ENCODE results near the gene GOLGA6C.
"Not testable (repeated sequence)": the region's sequence is repeated elsewhere in the genome, so short reads cannot be mapped to it uniquely, and the experiment has no call there.

Gene GOLGA6C

DNA sequence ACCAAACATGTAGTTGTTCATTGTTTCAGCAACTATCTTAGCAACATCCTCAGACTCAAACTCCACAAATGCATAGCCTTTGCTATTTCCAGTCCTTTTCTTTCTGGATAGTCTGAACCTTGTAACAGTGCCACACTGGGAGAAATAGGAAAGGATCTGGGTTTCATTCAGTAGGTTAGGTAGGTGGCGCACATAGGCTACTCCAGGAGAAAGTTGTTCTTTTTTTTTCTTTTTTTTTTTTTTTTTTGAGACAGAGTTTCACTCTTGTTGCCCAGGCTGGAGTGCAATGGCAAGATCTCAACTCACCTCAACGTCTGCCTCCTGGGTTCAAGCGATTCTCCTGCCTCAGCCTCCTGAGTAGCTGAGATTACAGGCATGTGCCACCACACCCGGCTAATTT is 5.8 kb upstream of the GOLGA6C start:
- ATAC-seq, DNase-seq: not testable (repeated sequence)

DNA sequence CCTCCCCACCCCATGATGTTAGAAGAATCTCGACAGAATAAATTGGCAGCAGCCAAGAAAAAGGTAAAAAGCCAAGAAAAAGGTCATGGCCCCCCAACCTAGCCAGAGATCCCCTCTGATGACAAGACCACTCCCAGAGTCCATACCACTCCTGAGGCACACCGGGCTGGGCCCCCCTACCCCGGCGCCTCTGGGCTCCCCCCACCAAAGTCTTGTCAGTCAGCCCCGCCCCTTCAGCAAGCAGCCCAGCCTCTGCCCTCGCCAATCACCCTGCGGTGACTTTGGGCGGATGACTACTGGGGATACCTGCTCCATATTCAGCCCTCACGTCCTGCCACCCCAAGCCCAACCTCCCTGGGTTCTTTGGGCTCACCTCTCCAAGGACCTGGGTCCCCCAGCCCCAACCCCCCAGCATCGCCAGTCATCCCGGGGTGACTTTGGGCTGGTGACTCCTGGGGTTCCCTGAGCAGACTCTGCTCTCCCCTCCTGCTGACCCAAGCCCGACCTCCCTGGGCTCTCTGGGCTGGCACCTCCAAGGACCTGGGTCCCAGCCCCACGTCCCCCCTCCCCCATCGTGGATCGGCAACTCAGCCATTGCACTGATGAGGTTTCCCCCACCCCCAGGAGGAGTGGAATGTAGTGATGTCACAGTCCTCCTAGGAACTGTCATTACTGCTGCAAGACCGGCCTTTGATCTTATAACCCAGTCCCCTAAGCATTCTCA is 648 bp downstream of the GOLGA6C start:
- DNase-seq, ATAC-seq: not testable (repeated sequence)

DNA sequence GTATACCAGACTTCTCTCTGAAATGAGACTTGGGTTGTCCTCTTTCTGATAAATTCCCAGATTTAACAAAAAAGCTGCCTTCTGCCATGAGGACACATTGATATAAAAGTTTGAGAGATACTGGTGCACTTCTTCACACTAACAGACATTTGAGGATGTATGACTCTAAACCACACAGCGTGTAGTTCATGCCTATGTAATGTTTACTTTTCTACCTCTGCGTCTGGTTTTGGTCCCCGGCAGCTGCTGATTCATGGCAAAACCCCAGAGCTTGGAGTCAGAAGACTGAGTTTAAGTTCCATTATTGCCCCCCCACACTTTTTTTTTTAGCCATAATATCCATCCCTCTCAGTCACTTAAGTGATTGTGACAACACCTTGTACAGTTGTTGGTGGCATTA is 1.7 kb downstream of the GOLGA6C start:
- DNase-seq, ATAC-seq: not testable (repeated sequence)

DNA sequence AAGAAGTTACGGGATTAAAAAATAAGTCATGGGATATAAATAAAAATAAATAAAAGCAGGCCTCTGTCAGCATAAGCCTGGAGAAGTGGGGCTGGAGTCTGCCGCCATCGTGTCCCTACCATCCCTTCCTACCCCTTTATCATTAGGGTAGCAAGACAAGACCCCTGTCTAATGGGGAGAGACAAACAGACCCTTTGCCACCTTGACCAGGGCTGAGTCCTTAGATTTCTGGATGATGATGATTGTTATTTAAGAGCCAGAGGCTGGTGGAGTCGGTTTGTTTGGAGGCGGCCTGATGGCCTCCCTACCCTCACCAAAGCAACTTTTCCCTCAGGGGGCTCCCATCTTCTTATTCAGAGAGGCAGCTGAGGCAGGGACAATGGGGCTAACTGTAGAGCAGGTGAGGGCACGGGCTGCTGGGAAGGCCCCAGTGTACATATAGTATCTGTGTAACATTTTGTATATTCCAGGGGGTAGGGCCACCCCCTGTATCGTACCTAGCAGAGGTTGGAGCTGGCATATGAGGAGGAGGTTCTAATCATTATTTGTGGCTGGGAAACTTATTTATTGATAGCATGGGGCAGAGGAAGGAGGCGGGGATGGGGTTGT is 15.7 kb downstream of the GOLGA6C start:
- not testable (repeated sequence) for DNase-seq, ATAC-seq

DNA sequence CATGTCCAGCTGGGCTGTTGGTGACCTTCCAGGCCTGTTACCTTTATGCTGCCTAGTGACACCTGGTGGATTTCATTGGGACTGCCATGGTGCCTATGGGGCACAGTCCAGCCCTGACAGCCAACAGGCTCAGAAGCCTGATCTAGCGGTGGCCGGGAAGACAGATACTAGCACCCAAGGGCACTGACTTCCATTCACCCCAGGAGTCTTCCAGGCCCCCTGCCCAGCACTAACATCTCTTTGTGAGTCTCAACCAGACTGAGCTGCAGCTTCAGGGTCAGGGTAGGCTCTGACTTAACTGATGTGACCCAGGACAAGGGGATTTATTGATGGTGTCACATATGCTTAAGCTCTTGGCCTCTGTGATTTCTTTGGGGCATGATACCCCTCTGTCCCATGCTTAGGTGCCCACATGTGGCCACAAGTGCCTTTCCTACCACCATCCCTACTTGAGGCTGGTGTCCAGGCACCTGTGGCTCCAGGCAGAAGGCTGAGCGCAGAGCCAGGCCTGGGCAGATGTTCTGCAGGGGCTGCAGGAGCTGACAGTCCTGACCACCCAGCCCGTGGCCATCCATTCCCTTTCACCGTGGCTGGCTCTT is 16.5 kb downstream of the GOLGA6C start:
- peak; percentile 76 for DNase-seq
- peak; percentile 77 for ATAC-seq

DNA sequence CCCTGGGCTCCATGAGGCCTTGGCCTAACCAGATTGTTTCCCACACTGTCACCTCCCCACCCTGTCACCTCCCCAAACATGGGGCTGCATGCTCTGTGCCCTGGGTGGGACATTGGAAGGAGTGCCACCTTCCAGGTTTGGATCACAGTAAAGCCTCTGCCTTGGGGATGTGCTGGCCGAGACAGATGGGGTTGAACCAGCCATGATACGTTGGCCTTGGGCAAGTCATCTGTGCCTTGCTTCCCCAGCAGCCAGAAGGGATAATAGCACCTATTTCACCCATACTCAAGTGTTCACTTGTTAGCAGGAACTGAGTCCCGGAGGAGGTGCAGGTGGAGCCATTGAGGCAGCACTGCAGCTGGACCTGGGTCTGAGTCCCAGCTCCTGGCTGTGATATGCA is 17.5 kb downstream of the GOLGA6C start:
- not testable (repeated sequence) for DNase-seq, ATAC-seq

DNA sequence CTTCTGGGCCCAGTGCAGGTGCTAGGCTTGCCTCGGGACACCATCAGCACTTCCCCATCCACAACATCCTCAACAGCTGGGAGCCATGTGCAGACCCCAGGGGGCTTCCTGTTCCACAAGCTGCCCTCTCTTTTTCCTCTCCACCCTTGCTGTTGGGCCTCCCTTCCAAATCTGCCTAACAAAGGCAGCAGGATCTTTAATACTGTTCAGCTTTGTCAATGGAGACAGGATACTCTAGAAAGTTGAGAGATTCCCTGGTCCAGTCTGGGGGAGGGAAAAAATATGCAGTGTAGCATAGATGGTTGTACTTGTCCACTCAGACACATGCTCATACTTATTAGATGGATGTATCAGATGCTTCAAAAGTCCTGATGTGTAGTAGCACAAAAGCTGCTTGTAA is 20.4 kb downstream of the GOLGA6C start:
- not testable (repeated sequence) for DNase-seq, ATAC-seq

DNA sequence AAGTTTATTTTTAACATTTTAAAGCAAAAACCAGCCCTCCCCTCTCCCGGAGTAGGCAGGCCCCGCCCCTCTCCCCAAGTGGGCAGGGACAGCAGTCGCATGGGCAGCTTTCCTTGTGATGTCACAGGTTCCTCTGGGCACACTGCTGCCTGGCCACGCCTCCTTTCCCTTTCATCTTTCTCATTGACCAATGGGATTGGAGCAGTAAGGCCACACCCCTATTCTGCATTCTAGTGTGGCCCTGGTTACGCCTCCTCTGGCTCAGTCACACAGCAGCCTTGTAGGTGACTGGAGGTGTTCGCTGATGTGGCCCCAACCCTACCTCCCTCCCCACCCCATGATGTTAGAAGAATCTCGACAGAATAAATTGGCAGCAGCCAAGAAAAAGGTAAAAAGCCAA is 24.4 kb downstream of the GOLGA6C start, which contains the start of gene GOLGA6D:
Gene GOLGA6D, plus strand, starts transcription at position 264 of the 400 bp plus-strand sequence. Its CDS starts 41 bp downstream, at position 305.
- ATAC-seq, DNase-seq: not testable (repeated sequence)

DNA sequence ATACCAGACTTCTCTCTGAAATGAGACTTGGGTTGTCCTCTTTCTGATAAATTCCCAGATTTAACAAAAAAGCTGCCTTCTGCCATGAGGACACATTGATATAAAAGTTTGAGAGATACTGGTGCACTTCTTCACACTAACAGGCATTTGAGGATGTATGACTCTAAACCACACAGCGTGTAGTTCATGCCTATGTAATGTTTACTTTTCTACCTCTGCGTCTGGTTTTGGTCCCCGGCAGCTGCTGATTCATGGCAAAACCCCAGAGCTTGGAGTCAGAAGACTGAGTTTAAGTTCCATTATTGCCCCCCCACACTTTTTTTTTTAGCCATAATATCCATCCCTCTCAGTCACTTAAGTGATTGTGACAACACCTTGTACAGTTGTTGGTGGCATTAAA is 26.0 kb downstream of the GOLGA6C start:
- not testable (repeated sequence) for DNase-seq, ATAC-seq

DNA sequence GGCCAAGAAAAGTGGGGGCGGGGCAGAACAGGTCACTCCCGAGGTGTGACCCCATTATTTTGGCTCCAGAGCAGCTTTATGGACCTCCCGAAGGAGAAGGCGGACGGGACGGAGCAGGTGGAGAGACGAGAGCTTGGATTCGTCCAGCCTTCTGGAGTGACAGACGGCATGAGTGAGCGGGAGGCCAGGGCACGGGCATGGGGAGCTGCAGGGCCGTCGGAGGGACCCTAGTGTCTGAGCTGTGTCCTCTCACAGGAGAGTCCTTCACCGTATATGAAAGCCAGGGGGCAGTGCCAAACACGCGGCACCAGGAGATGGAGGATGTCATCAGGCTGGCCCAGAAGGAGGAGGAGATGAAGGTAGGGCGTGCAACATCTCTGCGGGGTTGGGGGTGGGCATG is 35.5 kb downstream of the GOLGA6C start:
- not testable (repeated sequence) for ATAC-seq, DNase-seq

DNA sequence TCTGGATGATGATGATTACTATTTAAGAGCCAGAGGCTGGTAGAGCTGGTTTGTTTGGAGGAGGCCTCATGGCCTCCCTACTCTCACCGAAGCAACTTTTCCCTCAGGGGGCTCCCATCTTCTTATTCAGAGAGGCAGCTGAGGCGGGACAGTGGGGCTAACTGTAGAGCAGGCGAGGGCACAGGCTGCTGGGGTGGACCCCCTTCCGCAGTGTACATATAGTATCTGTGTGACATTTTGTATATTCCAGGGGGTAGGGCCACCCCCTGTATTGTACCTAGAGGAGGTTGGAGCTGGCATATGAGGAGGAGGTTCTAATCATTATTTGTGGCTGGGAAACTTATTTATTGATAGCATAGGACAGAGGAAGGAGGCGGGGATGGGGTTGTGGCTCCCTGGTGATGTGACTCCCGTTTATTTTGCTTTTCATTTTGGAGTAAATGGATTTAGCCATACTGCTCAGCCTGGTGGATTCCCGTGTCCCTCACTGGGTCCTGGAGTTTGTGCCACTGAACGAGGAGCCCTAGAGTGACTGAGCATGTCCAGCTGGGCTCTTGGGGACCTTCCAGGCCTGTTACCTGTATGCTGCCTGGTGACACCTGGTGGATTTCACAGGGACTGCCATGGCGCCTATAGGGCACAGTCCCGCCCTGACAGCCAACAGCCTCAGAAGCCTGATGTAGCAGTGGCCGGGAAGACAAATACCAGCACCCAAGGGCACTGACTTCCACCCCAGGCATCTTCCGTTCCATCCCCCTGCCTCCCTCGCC is 40.6 kb downstream of the GOLGA6C start:
- ATAC-seq = peak; percentile 94

DNA sequence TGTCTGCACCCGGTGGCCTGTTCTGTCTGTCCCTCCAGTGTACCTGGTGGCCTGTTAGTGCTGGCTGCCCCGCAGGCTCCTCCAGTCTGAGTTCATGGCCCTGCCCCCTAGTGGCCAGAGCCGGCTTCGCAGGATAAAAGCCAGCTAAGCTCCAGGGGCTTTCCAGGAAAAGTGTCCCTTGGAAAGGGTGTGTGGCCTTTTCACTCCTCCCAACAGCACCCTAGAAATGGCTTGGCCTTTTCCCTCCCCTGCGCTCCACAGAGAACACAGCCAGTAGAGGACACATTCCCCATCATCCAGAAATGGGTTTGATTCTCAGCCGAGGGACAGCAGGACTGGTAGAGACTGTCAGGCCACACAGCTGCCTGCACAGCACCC is 41.2 kb downstream of the GOLGA6C start:
- peak; percentile 68 for DNase-seq
- ATAC-seq = peak; percentile 94

More for the DNA sequence above, 40.6 kb downstream of the GOLGA6C start:
- DNase-seq = not testable (repeated sequence)

DNA sequence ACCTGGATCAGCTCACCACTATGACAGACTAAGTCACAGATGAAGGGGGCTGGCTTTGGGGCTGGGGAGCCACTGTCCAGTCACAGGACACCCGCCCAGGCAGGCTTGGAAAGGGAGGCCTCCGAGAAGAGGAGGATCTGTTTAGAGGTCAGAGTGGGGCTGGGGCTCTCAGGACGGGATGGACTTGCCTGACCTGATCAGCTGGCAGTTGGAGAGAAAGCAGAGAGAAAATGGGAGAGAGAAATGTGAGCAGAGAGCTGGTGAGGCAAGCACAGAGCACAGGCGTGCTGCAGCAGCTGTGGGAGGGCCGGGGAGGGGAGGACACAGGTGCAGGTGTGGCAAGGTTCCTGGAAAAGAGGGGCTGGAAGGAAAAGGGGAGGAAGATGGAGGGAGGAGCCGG is 41.9 kb downstream of the GOLGA6C start:
- ATAC-seq, DNase-seq: not testable (repeated sequence)

DNA sequence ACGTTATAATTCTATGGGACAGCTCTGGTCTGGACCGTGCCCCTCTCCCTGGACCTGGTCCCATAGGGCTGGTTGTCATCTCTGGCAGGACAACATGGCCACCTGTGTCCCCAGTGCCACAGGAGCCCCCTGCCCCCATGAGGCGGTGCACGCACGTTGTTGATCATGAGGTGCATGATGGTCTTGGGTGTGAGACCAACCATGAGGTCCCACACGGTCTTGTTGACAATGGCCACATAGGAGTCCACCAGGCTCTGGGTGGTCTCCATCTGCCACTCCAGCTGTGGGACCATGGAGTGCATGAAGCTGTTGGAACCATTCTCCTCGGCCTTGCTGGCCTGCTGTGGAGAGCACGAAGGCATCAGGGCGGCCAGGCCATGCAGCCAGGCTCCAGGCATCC is 44.2 kb downstream of the GOLGA6C start:
- DNase-seq = no peak
- no peak for ATAC-seq

DNA sequence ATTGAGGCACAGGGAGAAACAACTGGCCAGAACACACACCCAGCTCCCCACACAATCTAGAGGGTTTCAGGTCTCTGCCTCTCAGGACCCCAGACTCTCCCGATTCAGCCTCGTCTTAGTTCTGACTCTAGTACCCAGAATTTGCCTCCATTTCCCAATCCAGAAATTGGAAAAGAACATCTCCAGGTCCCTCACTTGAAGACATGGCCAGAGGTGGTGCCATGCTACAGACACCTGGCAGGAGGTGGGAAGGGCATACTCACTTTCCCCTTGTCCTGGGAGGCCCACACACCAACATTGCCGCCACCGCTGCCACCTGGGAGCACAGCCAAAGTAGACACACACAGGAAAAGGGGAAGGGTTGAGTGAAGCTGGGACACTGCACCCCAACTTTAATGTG is 44.6 kb downstream of the GOLGA6C start:
- not testable (repeated sequence) for ATAC-seq, DNase-seq

DNA sequence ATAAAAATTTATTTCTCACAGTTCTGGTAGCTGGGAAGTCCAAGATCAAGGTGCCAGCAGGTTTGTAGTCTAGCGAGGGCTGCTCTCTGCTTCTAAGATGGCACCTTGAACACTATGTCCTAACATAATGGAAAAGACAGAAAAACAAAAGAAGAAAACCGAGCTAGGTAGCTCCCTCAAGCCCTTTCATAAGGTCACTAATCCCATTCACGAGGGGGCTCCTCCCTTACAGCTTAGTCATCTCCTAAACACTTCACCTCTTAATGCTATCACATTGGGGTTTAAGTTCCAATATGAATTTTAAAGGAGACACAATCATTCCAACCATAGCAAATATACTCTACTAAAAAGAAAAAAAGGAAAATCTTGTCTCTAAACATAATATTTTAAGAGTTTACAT is 48.1 kb downstream of the GOLGA6C start:
- ATAC-seq = no peak
- no peak for DNase-seq

DNA sequence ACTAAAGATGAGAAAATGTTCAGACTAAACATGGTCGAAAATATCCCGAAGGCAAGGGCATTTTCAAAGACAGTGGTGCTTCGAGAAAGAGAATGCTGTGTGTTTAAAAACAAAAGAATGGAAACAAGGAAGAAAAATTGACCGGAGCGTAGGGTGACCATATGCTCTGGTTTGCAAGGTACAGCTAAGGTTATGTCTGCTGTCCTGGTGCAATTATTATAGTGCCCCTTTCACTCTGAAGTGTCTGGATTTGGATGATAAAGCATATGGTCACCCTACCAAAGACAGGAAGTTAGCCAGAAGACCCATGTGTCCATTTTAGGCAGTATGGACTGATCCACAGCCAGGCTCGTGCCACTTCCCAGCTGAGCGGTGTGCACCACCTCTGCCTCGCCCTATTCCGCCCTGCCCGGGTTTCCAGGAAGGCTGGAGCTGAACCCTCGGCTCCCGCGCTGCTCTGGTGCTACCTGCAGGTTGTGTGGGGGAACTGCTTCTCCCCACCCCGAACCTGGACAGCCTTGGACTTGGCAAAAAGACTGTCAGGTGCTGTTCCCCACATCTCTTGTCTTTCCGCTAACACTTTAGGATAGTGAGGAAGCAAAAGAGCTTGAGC is 49.8 kb downstream of the GOLGA6C start:
- ATAC-seq (peak; percentile 73), DNase-seq (peak; percentile 35)

DNA sequence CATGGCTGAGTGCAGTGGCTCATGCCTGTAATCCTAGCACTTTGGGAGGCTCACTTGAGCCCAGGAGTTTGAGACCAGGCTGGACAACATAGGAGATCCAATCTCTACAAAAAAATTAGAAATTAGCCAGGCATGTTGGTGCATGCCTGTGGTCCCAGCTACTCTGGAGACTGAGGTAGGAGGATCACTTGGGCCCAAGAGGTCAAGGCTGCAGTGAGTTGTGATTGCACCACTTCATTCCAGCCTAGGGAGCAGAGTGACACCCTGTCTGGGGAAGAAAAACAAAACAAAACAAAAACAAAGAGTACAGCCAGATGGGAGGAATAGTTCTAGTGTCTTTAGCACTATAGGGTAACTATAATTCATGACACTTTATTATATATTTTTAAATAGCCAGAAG is 51.6 kb downstream of the GOLGA6C start:
- ATAC-seq (no peak), DNase-seq (no peak)

DNA sequence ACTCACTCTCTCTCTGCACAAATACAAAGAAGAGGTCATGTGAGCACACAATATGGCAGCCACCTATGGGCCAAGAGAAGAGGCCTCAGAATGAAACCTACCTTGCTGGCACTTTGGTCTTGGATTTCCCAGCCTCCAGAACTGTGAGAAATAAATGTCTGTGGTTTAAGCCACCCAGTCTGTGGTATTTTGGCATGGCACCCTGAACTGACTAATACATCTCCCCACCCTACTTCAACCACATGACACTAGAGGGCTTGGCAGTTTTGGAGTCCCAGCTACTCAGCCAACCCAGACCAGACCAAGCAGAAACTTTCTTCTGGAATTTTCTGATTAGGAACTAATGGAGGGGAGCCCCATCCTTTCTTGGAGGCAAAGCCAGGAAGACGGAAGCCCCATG is 54.4 kb downstream of the GOLGA6C start:
- ATAC-seq = peak; percentile 55
- not testable (repeated sequence) for DNase-seq

DNA sequence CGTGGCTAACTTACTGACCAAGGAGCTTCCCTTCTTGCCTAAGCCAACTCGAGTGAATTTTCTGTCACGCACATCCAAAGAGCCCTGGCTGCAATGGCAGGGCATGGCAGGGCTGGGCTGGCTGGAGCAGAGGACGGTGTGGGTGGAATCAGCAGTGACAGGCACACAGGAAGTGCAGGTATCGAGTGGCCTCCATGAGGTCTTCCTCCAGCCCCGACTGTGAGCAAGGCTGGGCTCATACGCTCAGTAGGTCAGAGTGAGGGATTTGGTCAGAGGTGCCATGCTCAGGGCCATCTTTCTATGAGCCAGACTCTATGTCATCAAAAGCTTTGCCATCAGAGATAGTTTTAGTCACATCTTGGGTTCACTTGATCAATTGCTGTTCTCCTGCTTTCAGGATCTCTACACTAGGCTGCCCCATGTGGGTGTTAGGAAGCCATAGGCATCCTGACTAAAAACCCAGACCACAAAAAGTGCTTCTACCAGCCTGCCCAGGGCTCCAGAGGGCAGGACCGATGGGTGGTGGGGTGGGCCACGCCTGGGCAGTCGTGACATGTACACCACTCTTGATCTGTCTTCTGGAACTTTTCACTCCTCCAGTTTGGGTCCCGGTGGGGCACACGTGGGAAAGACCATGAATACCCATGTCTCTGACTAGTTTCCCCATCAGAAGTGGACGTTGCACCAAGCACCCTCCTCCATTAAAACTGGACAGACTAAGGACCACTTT is 55.1 kb downstream of the GOLGA6C start:
- DNase-seq = no peak
- no peak for ATAC-seq

Measured in stimulated activated naive CD8-positive, alpha-beta T cell treated with anti-CD3 and anti-CD28 coated beads, Interleukin-15, Interleukin-2, amounts not matched to agents 100 U/mL and 50 U/mL, for 24 hours (primary cell).